GM12878 (cell line): Measurements from ENCODE around the gene TESK1.
"Not testable (repeated sequence)": the region's sequence is repeated elsewhere in the genome, so short reads cannot be mapped to it uniquely, and the experiment has no call there.

Experiments used
- BCL11A ChIP-seq: IDR thresholded peaks from 2 replicates; pipeline ENCODE4 v1.6.1; 2011; ENCODE audit warnings: low read depth, low read length
- CBX5 ChIP-seq: sonication (generic); IDR thresholded peaks from 2 replicates; pipeline ENCODE4 v1.6.1; 2016; ENCODE audit warnings: low read depth, moderate library complexity, mild to moderate bottlenecking, inconsistent platforms
- NFXL1 ChIP-seq: fragments of 450-650 bp; IDR thresholded peaks from 2 replicates; pipeline ENCODE4 v1.6.1; 2017; ENCODE audit warnings: antibody characterized with exemption, mild to moderate bottlenecking, borderline replicate concordance
- TARDBP ChIP-seq: IDR thresholded peaks from 2 replicates; pipeline ENCODE4 v1.6.1; 2016; ENCODE audit warnings: borderline replicate concordance
- USF1 ChIP-seq: IDR thresholded peaks from 2 replicates; pipeline ENCODE4 v1.6.1; 2011; ENCODE audit warnings: borderline replicate concordance, low read depth, mild to moderate bottlenecking, moderate library complexity, mixed read lengths, low read length; ENCODE audit not compliant: insufficient read depth; ENCODE audit errors: extremely low read length
- YBX1 ChIP-seq: fragments of 450-650 bp; IDR thresholded peaks from 2 replicates; pipeline ENCODE4 v1.6.1; 2016; ENCODE audit warnings: antibody characterized with exemption
- ZNF592 ChIP-seq: fragments of 450-650 bp; IDR thresholded peaks from 2 replicates; pipeline ENCODE4 v1.6.1; 2017; ENCODE audit warnings: mild to moderate bottlenecking, moderate library complexity
- TF ChIP-seq, protein P1 (sequence below), 3 experiments: IDR thresholded peaks in 2 of 3; conservative IDR thresholded peaks in 1 of 3; 2 replicates each; pipeline ENCODE4 v1.5.1; 2011; ENCODE audit warnings: low read depth in 3 of 3, low read length in 3 of 3, mild to moderate bottlenecking in 3 of 3, control low read depth in 2 of 3, moderate library complexity in 2 of 3, inconsistent platforms in 1 of 3, mixed read lengths in 1 of 3; ENCODE audit not compliant: control insufficient read depth in 2 of 3, insufficient read depth in 1 of 3; ENCODE audit errors: extremely low read depth in 1 of 3

GRCh38 chr9:35641478-35641877 is 36.4 kb downstream of the TESK1 start:
- not testable (repeated sequence) for TF ChIP-seq TARDBP, YBX1, ZNF592, USF1, NFXL1, CBX5, BCL11A
- TF ChIP-seq, protein P1, sequence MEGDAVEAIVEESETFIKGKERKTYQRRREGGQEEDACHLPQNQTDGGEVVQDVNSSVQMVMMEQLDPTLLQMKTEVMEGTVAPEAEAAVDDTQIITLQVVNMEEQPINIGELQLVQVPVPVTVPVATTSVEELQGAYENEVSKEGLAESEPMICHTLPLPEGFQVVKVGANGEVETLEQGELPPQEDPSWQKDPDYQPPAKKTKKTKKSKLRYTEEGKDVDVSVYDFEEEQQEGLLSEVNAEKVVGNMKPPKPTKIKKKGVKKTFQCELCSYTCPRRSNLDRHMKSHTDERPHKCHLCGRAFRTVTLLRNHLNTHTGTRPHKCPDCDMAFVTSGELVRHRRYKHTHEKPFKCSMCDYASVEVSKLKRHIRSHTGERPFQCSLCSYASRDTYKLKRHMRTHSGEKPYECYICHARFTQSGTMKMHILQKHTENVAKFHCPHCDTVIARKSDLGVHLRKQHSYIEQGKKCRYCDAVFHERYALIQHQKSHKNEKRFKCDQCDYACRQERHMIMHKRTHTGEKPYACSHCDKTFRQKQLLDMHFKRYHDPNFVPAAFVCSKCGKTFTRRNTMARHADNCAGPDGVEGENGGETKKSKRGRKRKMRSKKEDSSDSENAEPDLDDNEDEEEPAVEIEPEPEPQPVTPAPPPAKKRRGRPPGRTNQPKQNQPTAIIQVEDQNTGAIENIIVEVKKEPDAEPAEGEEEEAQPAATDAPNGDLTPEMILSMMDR (IDR thresholded peaks at IDR 0.05 in 2 of 3, conservative IDR thresholded peaks at IDR 0.05 in 1 of 3; ENCODE audit: control insufficient read depth in 2 of 3, extremely low read depth in 1 of 3, insufficient read depth in 1 of 3, low read depth in 3 of 3, low read length in 3 of 3), result not testable (repeated sequence)
